Prostate gland (tissue), 2 donors: Measurements from ENCODE around the gene CAMTA2.

Experiments used
- POLR2A ChIP-seq: fragments of 450-650 bp; IDR thresholded peaks from one replicate; pipeline ENCODE4 v1.6.1; 2016; ENCODE audit warnings: antibody characterized with exemption, mild to moderate bottlenecking
- POLR2AphosphoS5 ChIP-seq: sonication (generic); formaldehyde crosslinking; IDR thresholded peaks from one replicate; pipeline ENCODE4 v1.6.1; 2017; ENCODE audit warnings: antibody characterized with exemption
- TF ChIP-seq, protein P1 (sequence below), 4 experiments: fragments of 200-600 bp in 2 of 4; fragments of 450-650 bp in 2 of 4; sonication (generic) in 2 of 4; IDR thresholded peaks; 1 replicate in 3 of 4; 2 replicates in 1 of 4; pipeline ENCODE4 v1.5.1; 2016 to 2019; ENCODE audit warnings: antibody characterized with exemption in 4 of 4, mild to moderate bottlenecking in 2 of 4, moderate library complexity in 2 of 4

DNA sequence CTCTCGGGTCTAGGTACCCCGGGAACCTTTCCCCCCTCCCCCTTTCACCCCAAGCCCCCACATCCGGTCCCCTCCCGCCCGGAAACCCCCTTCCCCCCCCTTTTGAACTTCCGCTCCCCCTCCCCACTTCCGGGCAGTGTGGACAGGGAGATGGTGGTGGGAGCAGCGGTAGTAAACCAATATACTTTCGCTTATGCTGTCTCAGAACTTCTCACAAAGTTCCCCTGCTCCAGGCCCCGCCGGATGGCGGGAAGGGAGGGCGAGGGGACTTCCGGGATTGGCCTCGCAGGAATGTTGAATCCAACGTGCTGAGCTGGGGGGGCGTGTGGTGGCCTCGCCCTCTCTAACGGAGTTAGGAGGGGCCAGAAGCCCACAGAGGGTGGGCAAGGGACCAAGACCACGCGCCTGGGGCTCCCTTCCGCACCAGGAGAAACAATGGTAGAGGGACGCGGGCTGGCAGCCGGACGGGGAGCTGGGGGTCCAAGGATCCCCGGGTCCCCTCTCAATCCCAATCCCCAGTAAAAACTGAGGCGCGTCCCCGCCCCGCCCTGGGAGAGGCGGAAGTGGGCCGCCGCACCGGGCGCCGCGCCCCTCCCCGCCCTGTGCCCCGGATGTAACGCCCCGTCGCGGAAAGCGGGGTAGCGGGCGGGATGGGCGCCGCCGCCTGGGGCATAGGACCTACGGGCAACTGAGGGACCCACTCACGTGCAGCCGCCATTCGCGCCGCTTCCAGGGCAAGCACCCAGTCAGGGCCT lies 39.9 kb downstream of the CAMTA2 start:
- TF ChIP-seq, protein P1, sequence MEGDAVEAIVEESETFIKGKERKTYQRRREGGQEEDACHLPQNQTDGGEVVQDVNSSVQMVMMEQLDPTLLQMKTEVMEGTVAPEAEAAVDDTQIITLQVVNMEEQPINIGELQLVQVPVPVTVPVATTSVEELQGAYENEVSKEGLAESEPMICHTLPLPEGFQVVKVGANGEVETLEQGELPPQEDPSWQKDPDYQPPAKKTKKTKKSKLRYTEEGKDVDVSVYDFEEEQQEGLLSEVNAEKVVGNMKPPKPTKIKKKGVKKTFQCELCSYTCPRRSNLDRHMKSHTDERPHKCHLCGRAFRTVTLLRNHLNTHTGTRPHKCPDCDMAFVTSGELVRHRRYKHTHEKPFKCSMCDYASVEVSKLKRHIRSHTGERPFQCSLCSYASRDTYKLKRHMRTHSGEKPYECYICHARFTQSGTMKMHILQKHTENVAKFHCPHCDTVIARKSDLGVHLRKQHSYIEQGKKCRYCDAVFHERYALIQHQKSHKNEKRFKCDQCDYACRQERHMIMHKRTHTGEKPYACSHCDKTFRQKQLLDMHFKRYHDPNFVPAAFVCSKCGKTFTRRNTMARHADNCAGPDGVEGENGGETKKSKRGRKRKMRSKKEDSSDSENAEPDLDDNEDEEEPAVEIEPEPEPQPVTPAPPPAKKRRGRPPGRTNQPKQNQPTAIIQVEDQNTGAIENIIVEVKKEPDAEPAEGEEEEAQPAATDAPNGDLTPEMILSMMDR (IDR thresholded peaks at IDR 0.05): peak in 1 of 4 experiments; percentile 3
- TF ChIP-seq POLR2A (no peak), POLR2AphosphoS5 (peak; percentile 12)
